ENCODE measurements around the gene SLIT3.
A peak's percentile ranks its signal among the peaks of the same experiment; 100 is the strongest.

SLIT3 gene

GRCh38 chr5:168681556-168682183 lies 619.3 kb downstream of the SLIT3 start:
- no peak for DNase-seq

GRCh38 chr5:168680395-168680794 lies 620.5 kb downstream of the SLIT3 start:
- DNase-seq = no peak

- peak; percentile 31 for DNase-seq
Measured at GRCh38 chr5:168679515-168679920, 621.4 kb downstream of the SLIT3 start.

- no peak for DNase-seq
Measured at GRCh38 chr5:168676501-168676900, 624.4 kb downstream of the SLIT3 start.

GRCh38 chr5:168675883-168676408 lies 625.0 kb downstream of the SLIT3 start:
- no peak for DNase-seq

GRCh38 chr5:168674893-168675482 lies 626.0 kb downstream of the SLIT3 start:
- DNase-seq = no peak

- DNase-seq = no peak
Measured at GRCh38 chr5:168672888-168673287, 628.1 kb downstream of the SLIT3 start.

GRCh38 chr5:168672016-168672415 lies 628.9 kb downstream of the SLIT3 start:
- DNase-seq = no peak

- DNase-seq = no peak
Measured at GRCh38 chr5:168670881-168671575, 629.9 kb downstream of the SLIT3 start.

- no peak for DNase-seq
Measured at GRCh38 chr5:168669668-168670378, 631.1 kb downstream of the SLIT3 start.

- DNase-seq = no peak
Measured at GRCh38 chr5:168669156-168669555, 631.8 kb downstream of the SLIT3 start.

- DNase-seq = no peak
Measured at GRCh38 chr5:168668078-168668477, 632.9 kb downstream of the SLIT3 start.

- DNase-seq = no peak
Measured at GRCh38 chr5:168667301-168667840, 633.6 kb downstream of the SLIT3 start.

GRCh38 chr5:168666356-168666755 lies 634.6 kb downstream of the SLIT3 start:
- DNase-seq = no peak

- DNase-seq = no peak
Measured at GRCh38 chr5:168663276-168664004, 637.5 kb downstream of the SLIT3 start.

- DNase-seq = no peak
Measured at GRCh38 chr5:168661593-168662485, 639.1 kb downstream of the SLIT3 start.

- DNase-seq = no peak
Measured at GRCh38 chr5:168660691-168661090, 640.2 kb downstream of the SLIT3 start.

GRCh38 chr5:168659286-168659847 lies 641.6 kb downstream of the SLIT3 start:
- no peak for DNase-seq

- no peak for DNase-seq
Measured at GRCh38 chr5:168658394-168658793, 642.5 kb downstream of the SLIT3 start.

- no peak for DNase-seq
Measured at GRCh38 chr5:168656633-168657032, 644.3 kb downstream of the SLIT3 start.

- DNase-seq = no peak
Measured at GRCh38 chr5:168655316-168655715, 645.6 kb downstream of the SLIT3 start.
